ENCODE results near the gene PRDM16.

Gene PRDM16

DNA sequence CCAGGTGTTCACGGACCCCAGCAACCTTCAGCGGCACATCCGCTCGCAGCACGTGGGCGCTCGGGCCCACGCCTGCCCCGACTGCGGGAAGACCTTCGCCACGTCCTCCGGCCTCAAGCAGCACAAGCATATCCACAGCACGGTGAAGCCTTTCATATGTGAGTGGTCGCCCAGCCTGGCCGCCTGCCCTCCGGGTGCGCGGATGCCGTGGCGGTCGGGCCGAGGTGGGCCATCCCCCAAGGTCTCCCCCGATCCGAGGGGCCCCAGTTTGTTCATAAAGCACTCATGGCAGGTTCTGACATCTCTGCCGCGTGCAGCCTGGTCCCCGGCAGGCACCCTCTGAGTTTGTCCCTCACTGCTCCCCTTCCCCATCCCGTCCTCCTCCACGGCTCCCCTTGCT lies 336.5 kb downstream of the PRDM16 start:
- Histone ChIP-seq H3F3A (ENCODE audit: insufficient read depth, low read length) (no peaks in the 10 kb centered on the region), H3K9me2 (replicated peaks; ENCODE audit: insufficient read depth, low read length) (no peaks in the 10 kb centered on the region), H2AFZ (ENCODE audit: low read length) (no peak overlapping the region), H3K36me3 (replicated peaks; ENCODE audit: insufficient read depth, low read length) (no peaks in the 10 kb centered on the region), H3K27me3 (replicated peaks; ENCODE audit: insufficient read depth, low read length) (peaks cover 81% of the 10 kb centered on the region), H3K9ac (ENCODE audit: low read length) (no peak overlapping the region), H3K4me2 (ENCODE audit: low read depth, low read length) (no peak overlapping the region), H3K27ac (ENCODE audit: low read length) (no peak overlapping the region), H4K20me1 (ENCODE audit: insufficient read depth, low read length) (no peaks in the 10 kb centered on the region), H3K4me1 (ENCODE audit: low read length) (no peaks in the 10 kb centered on the region), H3K79me2 (ENCODE audit: low read length) (no peaks in the 10 kb centered on the region), H3K4me3 (ENCODE audit: low read length) (no peak overlapping the region), H3K9me3 (replicated peaks; ENCODE audit: insufficient read depth, low read length) (no peaks in the 10 kb centered on the region)
- TF ChIP-seq EZH2 (optimal IDR thresholded peaks at IDR 0.05; ENCODE audit: low read depth, low read length) (no peak), EZH2phosphoT487 (IDR thresholded peaks at IDR 0.05; ENCODE audit: low read length) (no peak)
- TF ChIP-seq, protein P1, sequence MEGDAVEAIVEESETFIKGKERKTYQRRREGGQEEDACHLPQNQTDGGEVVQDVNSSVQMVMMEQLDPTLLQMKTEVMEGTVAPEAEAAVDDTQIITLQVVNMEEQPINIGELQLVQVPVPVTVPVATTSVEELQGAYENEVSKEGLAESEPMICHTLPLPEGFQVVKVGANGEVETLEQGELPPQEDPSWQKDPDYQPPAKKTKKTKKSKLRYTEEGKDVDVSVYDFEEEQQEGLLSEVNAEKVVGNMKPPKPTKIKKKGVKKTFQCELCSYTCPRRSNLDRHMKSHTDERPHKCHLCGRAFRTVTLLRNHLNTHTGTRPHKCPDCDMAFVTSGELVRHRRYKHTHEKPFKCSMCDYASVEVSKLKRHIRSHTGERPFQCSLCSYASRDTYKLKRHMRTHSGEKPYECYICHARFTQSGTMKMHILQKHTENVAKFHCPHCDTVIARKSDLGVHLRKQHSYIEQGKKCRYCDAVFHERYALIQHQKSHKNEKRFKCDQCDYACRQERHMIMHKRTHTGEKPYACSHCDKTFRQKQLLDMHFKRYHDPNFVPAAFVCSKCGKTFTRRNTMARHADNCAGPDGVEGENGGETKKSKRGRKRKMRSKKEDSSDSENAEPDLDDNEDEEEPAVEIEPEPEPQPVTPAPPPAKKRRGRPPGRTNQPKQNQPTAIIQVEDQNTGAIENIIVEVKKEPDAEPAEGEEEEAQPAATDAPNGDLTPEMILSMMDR (IDR thresholded peaks at IDR 0.05; ENCODE audit: low read length): no peak
- no peak for DNase-seq

DNA sequence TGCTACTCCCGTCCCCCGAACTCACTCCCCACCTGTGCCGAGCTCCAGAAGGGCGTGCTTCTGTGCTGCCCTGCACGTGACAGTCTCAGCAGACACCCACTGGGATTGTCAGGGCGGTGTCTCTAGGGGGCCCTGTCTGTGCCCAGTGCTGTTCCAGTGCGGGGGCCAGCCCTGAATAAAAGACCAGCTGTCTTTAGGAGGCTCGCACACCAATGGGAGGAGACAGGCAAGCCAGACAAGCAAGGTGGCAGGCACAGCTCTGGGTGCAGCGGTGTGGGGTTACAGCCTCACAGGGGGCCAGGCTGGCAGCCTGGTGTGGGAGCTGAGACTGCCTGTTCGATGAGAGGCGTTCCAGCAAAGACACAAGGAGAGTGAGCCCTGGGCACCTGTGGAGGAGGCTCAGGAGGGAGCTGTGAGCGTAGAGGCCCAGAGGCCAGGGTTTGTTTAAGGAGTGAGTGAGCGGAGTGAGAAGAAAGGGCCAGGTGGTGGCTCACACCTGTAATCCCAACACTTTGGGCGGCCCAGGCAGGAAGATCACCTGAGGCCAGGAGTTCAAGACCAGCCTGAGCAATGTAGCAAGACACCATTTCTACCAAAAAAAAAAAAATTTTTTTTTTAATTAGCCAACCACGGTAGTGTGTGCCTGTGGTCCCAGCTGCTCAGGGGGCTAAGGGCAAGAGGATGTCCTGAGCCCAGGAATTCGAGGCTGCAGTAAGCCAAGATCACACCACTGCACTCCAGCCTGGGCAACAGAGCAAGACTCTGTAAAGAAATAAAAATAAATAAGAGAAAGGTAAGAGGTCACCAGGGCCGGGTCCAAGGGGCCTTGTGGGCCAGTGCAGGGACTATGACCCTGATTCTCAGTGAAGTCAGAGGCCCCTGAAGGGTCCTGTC lies 337.2 kb downstream of the PRDM16 start:
- H3K9me3 ChIP-seq (replicated peaks; ENCODE audit: insufficient read depth, low read length): no peaks in the 10 kb centered on the region
- DNase-seq: no peak
- H3K9ac ChIP-seq (ENCODE audit: low read length): no peak overlapping the region
- no peaks in the 10 kb centered on the region for H3K9me2 ChIP-seq (replicated peaks; ENCODE audit: insufficient read depth, low read length)
- H3F3A ChIP-seq (ENCODE audit: insufficient read depth, low read length): no peaks in the 10 kb centered on the region
- H3K4me3 ChIP-seq (ENCODE audit: low read length): no peak overlapping the region
- H2AFZ ChIP-seq (ENCODE audit: low read length): no peak overlapping the region
- H3K27ac ChIP-seq (ENCODE audit: low read length): no peak overlapping the region
- peaks cover 82% of the 10 kb centered on the region for H3K27me3 ChIP-seq (replicated peaks; ENCODE audit: insufficient read depth, low read length)
- TF ChIP-seq, protein P1 (IDR thresholded peaks at IDR 0.05; ENCODE audit: low read length): no peak
- no peak for TF ChIP-seq EZH2phosphoT487 (IDR thresholded peaks at IDR 0.05; ENCODE audit: low read length)
- TF ChIP-seq EZH2 (optimal IDR thresholded peaks at IDR 0.05; ENCODE audit: low read depth, low read length): no peak
- no peak overlapping the region for H3K4me2 ChIP-seq (ENCODE audit: low read depth, low read length)
- no peaks in the 10 kb centered on the region for H4K20me1 ChIP-seq (ENCODE audit: insufficient read depth, low read length)
- H3K36me3 ChIP-seq (replicated peaks; ENCODE audit: insufficient read depth, low read length): no peaks in the 10 kb centered on the region
- no peaks in the 10 kb centered on the region for H3K4me1 ChIP-seq (ENCODE audit: low read length)
- H3K79me2 ChIP-seq (ENCODE audit: low read length): no peaks in the 10 kb centered on the region

DNA sequence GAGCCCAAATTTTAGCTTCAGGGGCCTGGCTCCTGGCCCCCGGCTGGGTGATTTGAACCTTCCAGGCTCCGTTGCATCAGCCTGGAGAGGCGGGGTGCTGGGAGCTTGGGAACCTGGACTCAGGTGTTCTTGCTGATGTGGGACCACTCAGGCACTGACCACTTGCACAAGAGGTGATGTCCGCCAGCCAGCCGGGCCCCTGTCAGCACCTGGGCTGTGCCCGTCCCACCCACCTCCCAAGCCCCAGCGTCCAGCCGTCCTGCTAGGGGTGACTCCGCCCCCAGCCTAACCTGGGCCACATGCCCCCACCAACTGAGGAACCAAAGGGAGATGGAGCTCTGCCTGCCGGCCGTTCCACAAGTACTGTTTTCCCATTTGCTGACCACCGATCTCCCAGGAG lies 338.0 kb downstream of the PRDM16 start:
- Histone ChIP-seq H3K79me2 (ENCODE audit: low read length) (no peaks in the 10 kb centered on the region), H3K27me3 (replicated peaks; ENCODE audit: insufficient read depth, low read length) (peaks cover 82% of the 10 kb centered on the region), H3K4me3 (ENCODE audit: low read length) (no peak overlapping the region), H3F3A (ENCODE audit: insufficient read depth, low read length) (no peaks in the 10 kb centered on the region), H3K9ac (ENCODE audit: low read length) (no peak overlapping the region), H3K4me2 (ENCODE audit: low read depth, low read length) (no peak overlapping the region), H2AFZ (ENCODE audit: low read length) (no peak overlapping the region), H4K20me1 (ENCODE audit: insufficient read depth, low read length) (no peaks in the 10 kb centered on the region), H3K36me3 (replicated peaks; ENCODE audit: insufficient read depth, low read length) (no peaks in the 10 kb centered on the region), H3K4me1 (ENCODE audit: low read length) (no peaks in the 10 kb centered on the region), H3K27ac (ENCODE audit: low read length) (no peak overlapping the region), H3K9me2 (replicated peaks; ENCODE audit: insufficient read depth, low read length) (no peaks in the 10 kb centered on the region), H3K9me3 (replicated peaks; ENCODE audit: insufficient read depth, low read length) (no peaks in the 10 kb centered on the region)
- no peak for TF ChIP-seq EZH2phosphoT487 (IDR thresholded peaks at IDR 0.05; ENCODE audit: low read length)
- TF ChIP-seq EZH2 (optimal IDR thresholded peaks at IDR 0.05; ENCODE audit: low read depth, low read length): no peak
- TF ChIP-seq, protein P1 (IDR thresholded peaks at IDR 0.05; ENCODE audit: low read length): no peak
- no peak for DNase-seq
